HL-60 (cell line): ENCODE measurements around the gene ZNRF3.
A peak's percentile ranks its signal among the peaks of the same experiment; 100 is the strongest.

Experiments used
- DNase-seq, 2 experiments: peaks; one replicate each; pipeline ENCODE4 v3.0.0-alpha.2; 2010 to 2020; ENCODE audit warnings: low read depth in 1 of 2, low spot score in 1 of 2
- H3K27ac ChIP-seq: fragments of 250-450 bp; sonication (Bioruptor Pico); replicated peaks from 2 replicates; pipeline ENCODE4 v1.5.1; 2020; ENCODE audit warnings: mild to moderate bottlenecking, moderate library complexity
- H3K27me3 ChIP-seq: fragments of 250-450 bp; sonication (Bioruptor Pico); 2 replicates; pipeline ENCODE4 v1.5.1; 2021; ENCODE audit warnings: mild to moderate bottlenecking, moderate library complexity; ENCODE audit not compliant: insufficient read depth, poor library complexity, severe bottlenecking
- H3K4me3 ChIP-seq: replicated peaks from 2 replicates; pipeline ENCODE4 v1.5.1; 2011; ENCODE audit warnings: mild to moderate bottlenecking, control low read depth, low read length; ENCODE audit not compliant: insufficient read depth
- CTCF ChIP-seq: IDR thresholded peaks from one replicate; pipeline ENCODE4 v1.5.1; 2011; ENCODE audit warnings: low read length, control low read depth, inconsistent platforms; ENCODE audit not compliant: insufficient read depth
- GABPA ChIP-seq: IDR thresholded peaks from 2 replicates; pipeline ENCODE4 v1.6.1; 2012; ENCODE audit warnings: low read depth
- POLR2AphosphoS5 ChIP-seq: IDR thresholded peaks from 2 replicates; pipeline ENCODE4 v1.6.1; 2012; ENCODE audit warnings: low read depth
- SPI1 ChIP-seq: IDR thresholded peaks from 2 replicates; pipeline ENCODE4 v1.6.1; 2012; ENCODE audit warnings: low read depth, mild to moderate bottlenecking, borderline replicate concordance
- TF ChIP-seq, protein P1 (sequence below): IDR thresholded peaks from 2 replicates; pipeline ENCODE4 v1.6.1; 2012; ENCODE audit warnings: low read depth; ENCODE audit not compliant: insufficient replicate concordance

Gene ZNRF3

GRCh38 chr22:28983190-28983589 lies 99.8 kb downstream of the ZNRF3 start:
- no peak overlapping the region for H3K4me3 ChIP-seq
- no peak overlapping the region for H3K27ac ChIP-seq
- no peaks in the 10 kb centered on the region for H3K27me3 ChIP-seq
- DNase-seq = no peak
- TF ChIP-seq GABPA (no peak), SPI1 (no peak), POLR2AphosphoS5 (no peak), CTCF (no peak)
- TF ChIP-seq, protein P1, sequence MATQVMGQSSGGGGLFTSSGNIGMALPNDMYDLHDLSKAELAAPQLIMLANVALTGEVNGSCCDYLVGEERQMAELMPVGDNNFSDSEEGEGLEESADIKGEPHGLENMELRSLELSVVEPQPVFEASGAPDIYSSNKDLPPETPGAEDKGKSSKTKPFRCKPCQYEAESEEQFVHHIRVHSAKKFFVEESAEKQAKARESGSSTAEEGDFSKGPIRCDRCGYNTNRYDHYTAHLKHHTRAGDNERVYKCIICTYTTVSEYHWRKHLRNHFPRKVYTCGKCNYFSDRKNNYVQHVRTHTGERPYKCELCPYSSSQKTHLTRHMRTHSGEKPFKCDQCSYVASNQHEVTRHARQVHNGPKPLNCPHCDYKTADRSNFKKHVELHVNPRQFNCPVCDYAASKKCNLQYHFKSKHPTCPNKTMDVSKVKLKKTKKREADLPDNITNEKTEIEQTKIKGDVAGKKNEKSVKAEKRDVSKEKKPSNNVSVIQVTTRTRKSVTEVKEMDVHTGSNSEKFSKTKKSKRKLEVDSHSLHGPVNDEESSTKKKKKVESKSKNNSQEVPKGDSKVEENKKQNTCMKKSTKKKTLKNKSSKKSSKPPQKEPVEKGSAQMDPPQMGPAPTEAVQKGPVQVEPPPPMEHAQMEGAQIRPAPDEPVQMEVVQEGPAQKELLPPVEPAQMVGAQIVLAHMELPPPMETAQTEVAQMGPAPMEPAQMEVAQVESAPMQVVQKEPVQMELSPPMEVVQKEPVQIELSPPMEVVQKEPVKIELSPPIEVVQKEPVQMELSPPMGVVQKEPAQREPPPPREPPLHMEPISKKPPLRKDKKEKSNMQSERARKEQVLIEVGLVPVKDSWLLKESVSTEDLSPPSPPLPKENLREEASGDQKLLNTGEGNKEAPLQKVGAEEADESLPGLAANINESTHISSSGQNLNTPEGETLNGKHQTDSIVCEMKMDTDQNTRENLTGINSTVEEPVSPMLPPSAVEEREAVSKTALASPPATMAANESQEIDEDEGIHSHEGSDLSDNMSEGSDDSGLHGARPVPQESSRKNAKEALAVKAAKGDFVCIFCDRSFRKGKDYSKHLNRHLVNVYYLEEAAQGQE = no peak

DNA sequence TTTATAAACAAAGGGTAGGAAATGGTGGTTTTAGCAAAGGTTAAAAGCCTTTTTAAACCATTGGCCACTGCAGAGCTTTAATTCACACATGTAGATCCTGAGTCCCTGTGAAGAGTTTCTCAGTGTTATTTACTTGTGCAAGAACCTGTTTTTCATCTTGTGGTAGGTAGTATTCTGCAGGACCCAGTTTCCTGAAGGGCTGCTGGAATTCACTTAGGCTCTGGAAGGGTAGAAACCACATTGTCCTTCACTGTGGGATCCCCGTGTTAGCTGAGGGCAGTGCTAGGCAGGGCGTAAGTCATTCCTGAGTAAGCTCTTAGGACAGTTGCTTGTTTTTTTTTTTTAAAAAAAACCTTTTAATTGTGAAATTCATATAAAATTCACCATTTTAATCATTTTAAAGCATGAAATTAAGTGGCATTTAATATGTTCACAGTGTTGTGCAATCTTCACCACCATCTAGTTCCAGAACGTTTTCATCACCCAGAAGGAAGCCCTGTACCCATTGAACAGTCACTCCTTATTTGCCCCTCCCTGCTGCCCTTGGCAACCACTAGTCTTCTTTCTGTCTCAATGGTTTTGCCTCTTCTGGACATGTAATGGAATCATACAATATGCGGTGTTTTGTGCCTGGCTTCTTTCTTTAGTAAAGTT lies 100.5 kb downstream of the ZNRF3 start:
- Histone ChIP-seq H3K4me3 (no peak overlapping the region), H3K27me3 (no peaks in the 10 kb centered on the region), H3K27ac (no peak overlapping the region)
- TF ChIP-seq CTCF (no peak), GABPA (no peak), SPI1 (no peak), POLR2AphosphoS5 (no peak)
- TF ChIP-seq, protein P1 = no peak
- DNase-seq = peak in 1 of 2 experiments; percentile 10

GRCh38 chr22:28984482-28985158 lies 101.2 kb downstream of the ZNRF3 start:
- no peak overlapping the region for H3K4me3 ChIP-seq
- no peaks in the 10 kb centered on the region for H3K27me3 ChIP-seq
- no peak overlapping the region for H3K27ac ChIP-seq
- DNase-seq = no peak
- TF ChIP-seq CTCF (no peak), POLR2AphosphoS5 (no peak), GABPA (no peak), SPI1 (no peak)
- TF ChIP-seq, protein P1 = no peak
